H9 (cell line): ENCODE data around the gene RTN4R. TPM values are rescaled to one million over a fixed set of nuclear protein-coding genes. Genes with fewer than 3 reads are reported as not detected.
A peak's percentile ranks its signal among the peaks of the same experiment; 100 is the strongest.

Experiments used
- DNase-seq: peaks from one replicate; pipeline ENCODE4 v3.0.0-alpha.2; 2017
- H2AFZ ChIP-seq: one replicate; pipeline ENCODE4 v1.6.1; 2013; ENCODE audit warnings: mild to moderate bottlenecking, low read length, control low read depth, moderate library complexity
- H2AK5ac ChIP-seq: 2 replicates; pipeline ENCODE4 v1.6.1; 2013; ENCODE audit warnings: low read length, control low read depth, mixed read lengths; ENCODE audit not compliant: insufficient read length
- H2BK120ac ChIP-seq: one replicate; pipeline ENCODE4 v1.6.1; 2013; ENCODE audit warnings: low read depth, mild to moderate bottlenecking, low read length, control low read depth, inconsistent platforms; ENCODE audit not compliant: poor library complexity, severe bottlenecking
- H2BK12ac ChIP-seq: 2 replicates; pipeline ENCODE4 v1.6.1; 2013; ENCODE audit warnings: low read length, control low read depth, mixed read lengths, low read depth; ENCODE audit not compliant: insufficient read length
- H2BK15ac ChIP-seq: 2 replicates; pipeline ENCODE4 v1.6.1; 2013; ENCODE audit warnings: low read depth, low read length, control low read depth
- H2BK20ac ChIP-seq: one replicate; pipeline ENCODE4 v1.6.1; 2013; ENCODE audit warnings: low read depth, mild to moderate bottlenecking, low read length, control low read depth, inconsistent platforms; ENCODE audit not compliant: poor library complexity, severe bottlenecking
- H2BK5ac ChIP-seq: 2 replicates; pipeline ENCODE4 v1.6.1; 2013; ENCODE audit warnings: low read length, control low read depth, mixed read lengths; ENCODE audit not compliant: insufficient read length
- H3K14ac ChIP-seq: 2 replicates; pipeline ENCODE4 v1.6.1; 2013; ENCODE audit warnings: low read length, control low read depth; ENCODE audit not compliant: insufficient read depth
- H3K18ac ChIP-seq: 2 replicates; pipeline ENCODE4 v1.6.1; 2013; ENCODE audit warnings: low read depth, mild to moderate bottlenecking, mixed read lengths, low read length, control low read depth; ENCODE audit not compliant: insufficient read length
- H3K23ac ChIP-seq: 2 replicates; pipeline ENCODE4 v1.6.1; 2013; ENCODE audit warnings: low read length, control low read depth, mixed read lengths, low read depth; ENCODE audit not compliant: insufficient read length
- H3K23me2 ChIP-seq: 2 replicates; pipeline ENCODE4 v1.6.1; 2013; ENCODE audit warnings: low read depth, mild to moderate bottlenecking, mixed read lengths, low read length, control low read depth; ENCODE audit not compliant: insufficient read length, poor library complexity, severe bottlenecking
- H3K27ac ChIP-seq: 2 replicates; pipeline ENCODE4 v1.5.1; 2013; ENCODE audit warnings: low read length, control low read depth, mixed read lengths, low read depth; ENCODE audit not compliant: insufficient read length
- H3K27me3 ChIP-seq: 2 replicates; pipeline ENCODE4 v1.6.1; 2013; ENCODE audit warnings: low read length, control low read depth, inconsistent platforms; ENCODE audit not compliant: insufficient read depth
- H3K4ac ChIP-seq: 2 replicates; pipeline ENCODE4 v1.6.1; 2013; ENCODE audit warnings: low read depth, mild to moderate bottlenecking, control low read depth, inconsistent platforms, low read length, moderate library complexity
- H3K4me1 ChIP-seq: 2 replicates; pipeline ENCODE4 v1.6.1; 2013; ENCODE audit warnings: low read length, control low read depth, inconsistent platforms; ENCODE audit not compliant: insufficient read depth
- H3K4me2 ChIP-seq: 2 replicates; pipeline ENCODE4 v1.6.1; 2013; ENCODE audit warnings: low read length, control low read depth, mixed read lengths; ENCODE audit not compliant: insufficient read length, insufficient read depth
- H3K56ac ChIP-seq: 2 replicates; pipeline ENCODE4 v1.6.1; 2013; ENCODE audit warnings: low read depth, mild to moderate bottlenecking, mixed read lengths, low read length, control low read depth; ENCODE audit not compliant: insufficient read length
- H3K79me1 ChIP-seq: 2 replicates; pipeline ENCODE4 v1.6.1; 2013; ENCODE audit warnings: low read depth, mild to moderate bottlenecking, moderate library complexity, low read length, control low read depth, inconsistent platforms; ENCODE audit not compliant: insufficient read depth, poor library complexity, severe bottlenecking
- H3K79me2 ChIP-seq: 2 replicates; pipeline ENCODE4 v1.6.1; 2013; ENCODE audit warnings: low read length, control low read depth, inconsistent platforms; ENCODE audit not compliant: insufficient read depth
- H3K9ac ChIP-seq: 2 replicates; pipeline ENCODE4 v1.6.1; 2013; ENCODE audit warnings: low read length, control low read depth, mixed read lengths; ENCODE audit not compliant: insufficient read length; ENCODE audit errors: extremely low read depth
- H3K9me3 ChIP-seq: one replicate; pipeline ENCODE4 v1.6.1; 2013; ENCODE audit warnings: low read depth, low read length, inconsistent platforms; ENCODE audit not compliant: control insufficient read depth
- H3T11ph ChIP-seq: one replicate; pipeline ENCODE4 v1.6.1; 2013; ENCODE audit warnings: mild to moderate bottlenecking, low read length, control low read depth, inconsistent platforms
- H4K20me1 ChIP-seq: one replicate; pipeline ENCODE4 v1.6.1; 2013; ENCODE audit not compliant: control insufficient read depth, insufficient read length, insufficient read depth
- H4K5ac ChIP-seq: 2 replicates; pipeline ENCODE4 v1.6.1; 2013; ENCODE audit warnings: low read depth, mild to moderate bottlenecking, mixed read lengths, low read length, control low read depth; ENCODE audit not compliant: insufficient read length
- H4K8ac ChIP-seq: replicated peaks from 2 replicates; pipeline ENCODE4 v1.6.1; 2013; ENCODE audit warnings: low read length, control low read depth, mixed read lengths, low read depth; ENCODE audit not compliant: insufficient read length
- H4K91ac ChIP-seq: 2 replicates; pipeline ENCODE4 v1.6.1; 2013; ENCODE audit warnings: low read depth, mild to moderate bottlenecking, moderate library complexity, mixed read lengths, low read length, control low read depth; ENCODE audit not compliant: insufficient read length
- H3K27ac Mint-ChIP-seq, 3 experiments: 2 replicates in 2 of 3; 3 replicates in 1 of 3; pipeline ENCODE4 v1.8.0; 2020 to 2021; ENCODE audit warnings: mixed read lengths in 3 of 3, mild to moderate bottlenecking in 1 of 3, moderate library complexity in 1 of 3
- H3K27me3 Mint-ChIP-seq: 2 replicates; pipeline ENCODE4 v1.8.0; 2021; ENCODE audit warnings: low read depth, mild to moderate bottlenecking, moderate library complexity, mixed read lengths
- H3K36me3 Mint-ChIP-seq, 3 experiments: 2 replicates in 2 of 3; 3 replicates in 1 of 3; pipeline ENCODE4 v1.8.0; 2020 to 2021; ENCODE audit warnings: low read depth in 3 of 3, mixed read lengths in 3 of 3; ENCODE audit not compliant: insufficient read depth in 1 of 3
- H3K4me1 Mint-ChIP-seq, 2 experiments: 2 replicates each; pipeline ENCODE4 v1.8.0; 2020; ENCODE audit warnings: mixed read lengths in 2 of 2
- H3K4me3 Mint-ChIP-seq, 2 experiments: 2 replicates in 1 of 2; 3 replicates in 1 of 2; pipeline ENCODE4 v1.8.0; 2020 to 2021; ENCODE audit warnings: mild to moderate bottlenecking in 2 of 2, mixed read lengths in 2 of 2, moderate library complexity in 1 of 2
- H3K9me3 Mint-ChIP-seq, 2 experiments: 2 replicates in 1 of 2; 3 replicates in 1 of 2; pipeline ENCODE4 v1.8.0; 2020; ENCODE audit warnings: mild to moderate bottlenecking in 2 of 2, mixed read lengths in 2 of 2, moderate library complexity in 1 of 2
- CTCF ChIP-seq: fragments of 200-600 bp; sonication (generic); conservative IDR thresholded peaks from 3 replicates; pipeline ENCODE4 v1.8.0; 2021; ENCODE audit warnings: antibody characterized with exemption, mild to moderate bottlenecking
- WGBS: extraction: QIAGEN DNeasy Blood & Tissue Kit; methylation state at CpG from one replicate; pipeline ENCODE4 v1.1.7; 2013; ENCODE audit warnings: missing lambda C conversion rate, low lambda C conversion rate, mixed read lengths; ENCODE audit not compliant: insufficient read length; ENCODE audit errors: extremely low coverage; 5-methylcytosine and 5-hydroxymethylcytosine counted together
- total RNA-seq: library from RNA; stranded (reverse); gene quantifications from 2 replicates; pipeline ENCODE4 v1.2.1, GENCODE V29; 2021

Gene RTN4R
- total RNA-seq, 1 experiment from 2014 or later, result 19.0 TPM

- no peak for TF ChIP-seq CTCF
- H3K23me2 ChIP-seq, result no peaks in the 10 kb centered on the region
- no peak overlapping the region for H3K4me2 ChIP-seq
- H2BK120ac ChIP-seq, result no peak overlapping the region
- peak; percentile 18 for DNase-seq
- no peak overlapping the region for H2AK5ac ChIP-seq
- no peak overlapping the region for H2BK12ac ChIP-seq
- no peak overlapping the region for H2BK5ac ChIP-seq
- Mint-ChIP-seq H3K27ac (no peak overlapping the region), H3K36me3 (no peaks in the 10 kb centered on the region), H3K4me3 (no peak overlapping the region), H3K27me3 (no peaks in the 10 kb centered on the region), H3K9me3 (no peaks in the 10 kb centered on the region), H3K4me1 (peaks cover 20% of the 10 kb centered on the region in 2 experiments)
- H2AFZ ChIP-seq, result no peak overlapping the region
- H3T11ph ChIP-seq, result no peak overlapping the region
- no peaks in the 10 kb centered on the region for H4K20me1 ChIP-seq
- peaks cover 4% of the 10 kb centered on the region for H3K4me1 ChIP-seq
- H3K79me2 ChIP-seq, result peaks cover 3% of the 10 kb centered on the region; the same call in 1 of the 2 replicates
- no peak overlapping the region for H3K23ac ChIP-seq
- H3K4ac ChIP-seq, result no peak overlapping the region
- H3K18ac ChIP-seq, result no peak overlapping the region
- no peak overlapping the region for H3K14ac ChIP-seq
- H3K56ac ChIP-seq, result no peak overlapping the region
- WGBS, result no CpG with 5 or more reads among the region's 12 CpGs
- no peaks in the 10 kb centered on the region for H3K79me1 ChIP-seq
- H3K9ac ChIP-seq, result no peak overlapping the region
- H2BK15ac ChIP-seq, result no peak overlapping the region
- no peak overlapping the region for H4K5ac ChIP-seq
- H3K27ac ChIP-seq, result no peak overlapping the region
- no peaks in the 10 kb centered on the region for H3K27me3 ChIP-seq
- H4K91ac ChIP-seq, result no peak overlapping the region
- no peaks in the 10 kb centered on the region for H3K9me3 ChIP-seq
- no peak overlapping the region for H2BK20ac ChIP-seq
- H4K8ac ChIP-seq, result no peak overlapping the region
Observed at GRCh38 chr22:20316217-20316843, 48.2 kb upstream of the RTN4R start.
